ENCODE data around the gene ERMP1. TPM values are rescaled to one million over a fixed set of nuclear protein-coding genes. Genes with fewer than 3 reads are reported as not detected.

The ERMP1 gene
- total and polyA plus RNA-seq, 2 of the 8 experiments (the other 6 are each of a cell fraction or from before 2014, with no cell fraction given), result 12.8 to 16.7 TPM

DNA sequence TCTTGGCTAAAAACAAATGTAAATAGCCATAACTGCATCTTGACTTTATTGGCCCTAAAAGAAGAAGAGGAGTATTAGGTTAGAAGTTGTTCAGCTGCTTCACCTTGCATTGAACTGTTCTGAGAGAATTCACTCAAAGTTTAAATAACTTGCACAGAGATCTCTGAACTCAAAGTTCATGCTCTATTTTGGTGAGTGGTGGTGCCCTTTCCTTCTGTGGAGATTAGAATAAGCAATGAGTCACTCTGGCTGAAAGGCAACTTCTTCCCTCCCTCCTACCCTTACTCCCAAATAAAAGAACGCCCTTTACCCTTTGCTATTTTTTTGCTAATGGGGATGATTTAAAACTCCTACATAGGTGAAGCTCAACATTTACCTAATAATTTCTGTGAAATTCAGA lies 48.9 kb downstream of the ERMP1 start:
- H3K9me3 ChIP-seq (ENCODE audit: insufficient read depth in 2 of 2, low read depth in 1 of 2, low read length in 1 of 2), result peaks cover 19 to 20% of the 10 kb centered on the region in 2 experiments
- H4K91ac ChIP-seq (replicated peaks; ENCODE audit: insufficient read length, low read length), result no peak overlapping the region
- H3K4me1 ChIP-seq (replicated peaks in 1 of 4; ENCODE audit: control insufficient read depth in 3 of 4, insufficient read depth in 4 of 4, low read length in 3 of 4), result no peaks in the 10 kb centered on the region; a peak in 1 of 7 replicates
- no peak overlapping the region for H2BK15ac ChIP-seq (ENCODE audit: low read length)
- no peaks in the 10 kb centered on the region for H3K27me3 ChIP-seq (replicated peaks in 1 of 4; ENCODE audit: control insufficient read depth in 3 of 4, extremely low read depth in 1 of 4, insufficient read depth in 3 of 4, low read length in 3 of 4)
- no peak overlapping the region for H3K9ac ChIP-seq (replicated peaks in 1 of 4; ENCODE audit: extremely low read depth in 1 of 4, low read depth in 3 of 4, low read length in 3 of 4)
- H2BK5ac ChIP-seq (ENCODE audit: low read depth, low read length), result no peak overlapping the region
- no peak overlapping the region for H2BK12ac ChIP-seq (ENCODE audit: low read depth, low read length)
- no peak overlapping the region for H3K4me2 ChIP-seq (ENCODE audit: insufficient read depth in 1 of 2, low read depth in 2 of 2, low read length in 2 of 2)
- no peak overlapping the region for H3K18ac ChIP-seq (ENCODE audit: extremely low read depth, low read length)
- H2AK5ac ChIP-seq (ENCODE audit: low read depth, low read length), result no peak overlapping the region
- no peaks in the 10 kb centered on the region for H4K20me1 ChIP-seq (replicated peaks in 1 of 2; ENCODE audit: control insufficient read depth in 1 of 2, insufficient read depth in 2 of 2, low read length in 2 of 2)
- FAIRE-seq, result no peak
- no peak overlapping the region for H3K14ac ChIP-seq (ENCODE audit: insufficient read length)
- H2BK120ac ChIP-seq (replicated peaks; ENCODE audit: low read depth, low read length), result no peak overlapping the region
- no peak overlapping the region for H2BK20ac ChIP-seq (ENCODE audit: low read length)
- WGBS, 2 experiments (ENCODE audit: extremely low coverage in 1 of 2, insufficient coverage in 1 of 2, insufficient read length in 1 of 2, insufficient replicate concordance in 2 of 2, low coverage in 1 of 2, low lambda C conversion rate in 2 of 2, missing lambda C conversion rate in 1 of 2), result 84% methylated on average over 1 of the region's 1 CpG; no CpG with 5 or more reads in 1 of the 2 experiments
- H3K4ac ChIP-seq (replicated peaks; ENCODE audit: insufficient read length, low read depth, low read length), result no peak overlapping the region
- H3K79me1 ChIP-seq (ENCODE audit: low read depth, low read length), result no peaks in the 10 kb centered on the region
- no peak overlapping the region for H4K8ac ChIP-seq (ENCODE audit: extremely low read depth, insufficient read depth, low read length)
- no peaks in the 10 kb centered on the region for H3K79me2 ChIP-seq (ENCODE audit: control insufficient read depth in 1 of 2, insufficient read depth in 2 of 2, low read length in 2 of 2)
- ChIA-PET CTCF (ENCODE audit: partially characterized antibody) (no interaction called here), POLR2A (ENCODE audit: partially characterized antibody) (no interaction called here)
- no peak overlapping the region for H4K5ac ChIP-seq (ENCODE audit: insufficient read length, low read depth, low read length)
- no peak overlapping the region for H2AFZ ChIP-seq (ENCODE audit: low read length)
- H3K4me3 ChIP-seq (ENCODE audit: extremely low read depth in 1 of 4, insufficient read depth in 2 of 4, low read depth in 3 of 4, low read length in 4 of 4), result no peak overlapping the region
- H3K27ac ChIP-seq (ENCODE audit: low read depth, low read length), result no peak overlapping the region
- H3K56ac ChIP-seq (replicated peaks; ENCODE audit: insufficient read length, low read depth, low read length), result no peak overlapping the region
- no peaks in the 10 kb centered on the region for H3K23me2 ChIP-seq (ENCODE audit: low read depth, low read length)
- no peak overlapping the region for H3K23ac ChIP-seq (ENCODE audit: insufficient read length)
- peaks cover 2 to 36% (median 10%) of the 10 kb centered on the region in 4 experiments; a peak in 6 of 8 replicates for H3K36me3 ChIP-seq (ENCODE audit: control insufficient read depth in 2 of 4, insufficient read depth in 4 of 4, low read length in 3 of 4)
- no peak for DNase-seq (ENCODE audit: low read depth in 1 of 2, low spot score in 2 of 2)
- TF ChIP-seq BRCA1 (IDR thresholded peaks at IDR 0.05; ENCODE audit: low read depth, low read length) (no peak), EGR1 (IDR thresholded peaks at IDR 0.05; ENCODE audit: borderline replicate concordance, low read depth, low read length) (no peak), JUN (IDR thresholded peaks at IDR 0.05; ENCODE audit: low read depth, low read length) (no peak), RBBP5 (IDR thresholded peaks at IDR 0.05; ENCODE audit: borderline replicate concordance, low read depth, low read length) (no peak), BACH1 (IDR thresholded peaks at IDR 0.05; ENCODE audit: low read length) (no peak), SIX5 (IDR thresholded peaks at IDR 0.05; ENCODE audit: low read depth, low read length) (no peak), RAD21 (IDR thresholded peaks at IDR 0.05 in 1 of 2, conservative IDR thresholded peaks at IDR 0.05 in 1 of 2; ENCODE audit: low read depth in 2 of 2, low read length in 2 of 2) (no peak), PHF8 (conservative IDR thresholded peaks at IDR 0.05; ENCODE audit: low read depth, low read length) (no peak), CBX8 (IDR thresholded peaks at IDR 0.05; ENCODE audit: borderline replicate concordance, low read depth, low read length) (no peak), TCF12 (IDR thresholded peaks at IDR 0.05; ENCODE audit: low read depth, low read length) (no peak), TBP (IDR thresholded peaks at IDR 0.05; ENCODE audit: low read depth, low read length) (no peak)
- TF ChIP-seq, protein P1, sequence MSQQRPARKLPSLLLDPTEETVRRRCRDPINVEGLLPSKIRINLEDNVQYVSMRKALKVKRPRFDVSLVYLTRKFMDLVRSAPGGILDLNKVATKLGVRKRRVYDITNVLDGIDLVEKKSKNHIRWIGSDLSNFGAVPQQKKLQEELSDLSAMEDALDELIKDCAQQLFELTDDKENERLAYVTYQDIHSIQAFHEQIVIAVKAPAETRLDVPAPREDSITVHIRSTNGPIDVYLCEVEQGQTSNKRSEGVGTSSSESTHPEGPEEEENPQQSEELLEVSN (IDR thresholded peaks at IDR 0.05), result no peak
- TF ChIP-seq, protein P2, sequence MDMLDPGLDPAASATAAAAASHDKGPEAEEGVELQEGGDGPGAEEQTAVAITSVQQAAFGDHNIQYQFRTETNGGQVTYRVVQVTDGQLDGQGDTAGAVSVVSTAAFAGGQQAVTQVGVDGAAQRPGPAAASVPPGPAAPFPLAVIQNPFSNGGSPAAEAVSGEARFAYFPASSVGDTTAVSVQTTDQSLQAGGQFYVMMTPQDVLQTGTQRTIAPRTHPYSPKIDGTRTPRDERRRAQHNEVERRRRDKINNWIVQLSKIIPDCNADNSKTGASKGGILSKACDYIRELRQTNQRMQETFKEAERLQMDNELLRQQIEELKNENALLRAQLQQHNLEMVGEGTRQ (IDR thresholded peaks at IDR 0.05; ENCODE audit: low read length), result no peak

All from H1 (cell line).